HG02623 (cell line): Measurements from ENCODE around the gene SYCE1.
"Not testable (repeated sequence)": the region's sequence is repeated elsewhere in the genome, so short reads cannot be mapped to it uniquely, and the experiment has no call there.

Experiments
- ATAC-seq: cut with Tn5 transposase; IDR thresholded peaks from one replicate; pipeline ENCODE4 v1.9.1; 2021; ENCODE audit warnings: moderate library complexity; ENCODE audit not compliant: unreplicated experiment

The SYCE1 gene, protein sequence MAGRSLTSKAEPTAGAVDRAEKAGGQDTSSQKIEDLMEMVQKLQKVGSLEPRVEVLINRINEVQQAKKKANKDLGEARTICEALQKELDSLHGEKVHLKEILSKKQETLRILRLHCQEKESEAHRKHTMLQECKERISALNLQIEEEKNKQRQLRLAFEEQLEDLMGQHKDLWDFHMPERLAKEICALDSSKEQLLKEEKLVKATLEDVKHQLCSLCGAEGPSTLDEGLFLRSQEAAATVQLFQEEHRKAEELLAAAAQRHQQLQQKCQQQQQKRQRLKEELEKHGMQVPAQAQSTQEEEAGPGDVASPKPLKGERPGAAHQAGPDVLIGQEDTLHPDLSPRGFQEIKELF

DNA sequence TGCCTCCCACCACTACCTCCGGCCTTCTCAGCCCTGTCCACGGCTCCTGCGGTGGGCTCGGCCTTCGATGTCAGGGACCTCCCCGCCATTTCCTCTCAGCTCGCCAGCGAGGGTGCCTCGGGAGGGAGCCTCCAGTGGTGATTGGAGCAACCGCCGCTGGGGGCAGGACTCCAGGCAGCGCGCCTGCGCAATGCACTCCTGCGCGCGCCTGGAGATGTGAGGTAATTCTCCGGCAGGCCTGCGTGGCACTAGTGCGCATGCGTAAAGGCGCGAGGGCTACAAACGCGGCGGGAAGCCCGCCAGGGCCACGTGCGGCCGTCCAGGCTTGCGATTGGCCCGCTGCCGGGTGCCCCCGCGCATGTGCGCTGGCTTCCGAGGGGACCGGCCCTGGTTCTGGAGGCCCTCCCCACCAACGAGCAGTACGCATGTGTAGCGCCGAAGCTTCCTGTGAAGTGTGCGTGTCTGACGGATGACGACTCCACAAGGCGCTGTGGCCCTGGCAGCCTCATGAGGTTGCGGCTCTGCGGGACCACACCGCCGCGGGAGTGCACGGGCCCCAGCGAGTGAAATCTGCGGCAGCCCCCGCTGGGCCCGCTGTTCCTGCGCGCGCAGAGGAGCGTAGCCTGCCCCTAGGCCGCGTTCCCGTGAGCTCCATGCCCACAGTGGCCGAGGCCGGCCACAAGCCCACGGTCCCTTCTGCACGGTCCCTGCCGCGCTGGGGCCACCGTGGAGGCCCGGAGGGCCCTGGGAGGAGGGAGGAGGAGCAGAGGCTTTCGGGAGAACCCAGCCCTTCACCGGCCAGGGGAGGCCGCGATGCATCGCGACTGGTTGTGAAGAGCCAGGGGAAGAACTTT lies at the start of gene SYCE1:
SYCE1 (minus strand) TSS at position 143 of the 854 bp plus-strand sequence; CDS start at position 89, 54 bp downstream.
- ATAC-seq = no peak

GRCh38 chr10:133614830-133615580 lies 49.6 kb upstream of the SYCE1 start:
- ATAC-seq = no peak

DNA sequence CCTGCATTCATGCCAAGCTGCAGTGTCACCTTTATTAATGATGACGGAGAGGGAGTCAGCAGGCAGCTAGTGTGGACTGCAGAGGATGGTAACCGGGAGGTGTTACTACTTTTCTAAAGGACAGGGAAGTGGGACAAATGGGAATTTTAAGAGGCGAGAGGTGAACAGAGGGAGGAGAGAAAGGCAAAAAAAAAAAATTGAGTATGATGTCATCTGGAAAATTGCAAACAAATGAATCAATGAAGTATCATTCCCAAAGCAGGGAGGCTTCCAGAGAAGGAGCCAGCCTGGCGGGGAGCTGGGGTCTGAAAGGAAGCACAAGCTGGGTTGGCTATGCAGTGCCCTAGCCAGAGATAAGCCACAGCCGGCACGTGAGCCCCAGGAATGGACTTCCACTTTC lies 48.3 kb upstream of the SYCE1 start:
- no peak for ATAC-seq

DNA sequence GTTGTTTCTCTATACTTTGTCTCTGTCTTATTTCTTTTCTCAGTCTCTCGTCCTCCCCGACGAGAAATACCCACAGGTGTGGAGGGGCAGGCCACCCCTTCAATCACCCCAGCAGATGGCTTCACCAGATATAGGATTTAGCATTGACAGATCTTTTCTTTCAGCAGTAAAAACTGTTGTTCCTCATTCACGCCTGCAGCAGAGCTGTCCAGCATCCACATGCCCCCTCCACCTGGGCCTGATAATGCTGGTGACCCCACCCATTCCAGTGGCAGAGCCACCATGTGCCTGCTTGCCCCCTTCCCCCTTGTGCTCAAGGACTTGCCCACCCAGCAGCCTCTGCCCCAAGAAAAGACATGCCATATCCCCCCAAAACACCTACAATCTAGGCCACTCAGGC lies 45.7 kb upstream of the SYCE1 start:
- no peak for ATAC-seq

- ATAC-seq = no peak
Measured at GRCh38 chr10:133608855-133609254, 43.5 kb upstream of the SYCE1 start.

DNA sequence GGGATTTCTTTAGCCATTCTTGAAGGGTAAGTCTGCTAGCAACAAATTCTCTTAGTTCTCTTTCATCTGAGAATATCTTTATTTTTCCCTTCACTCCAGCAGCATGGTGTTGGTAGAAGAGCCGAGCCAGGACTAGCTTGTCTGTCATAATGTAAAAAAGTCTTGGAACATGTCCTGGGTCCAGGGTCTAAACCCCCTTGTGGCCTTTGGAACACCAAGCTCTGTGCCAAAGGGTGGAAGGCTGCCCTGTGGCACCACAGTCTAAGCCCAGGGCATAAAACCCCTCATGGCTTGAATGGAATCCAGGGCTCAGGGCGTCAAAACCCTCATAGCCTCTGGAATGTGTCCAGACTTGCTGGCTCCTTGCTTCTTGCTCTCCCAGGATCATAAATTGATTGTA lies 38.1 kb upstream of the SYCE1 start:
- ATAC-seq = not testable (repeated sequence)

- ATAC-seq = no peak
Measured at GRCh38 chr10:133600657-133601056, 35.3 kb upstream of the SYCE1 start.

DNA sequence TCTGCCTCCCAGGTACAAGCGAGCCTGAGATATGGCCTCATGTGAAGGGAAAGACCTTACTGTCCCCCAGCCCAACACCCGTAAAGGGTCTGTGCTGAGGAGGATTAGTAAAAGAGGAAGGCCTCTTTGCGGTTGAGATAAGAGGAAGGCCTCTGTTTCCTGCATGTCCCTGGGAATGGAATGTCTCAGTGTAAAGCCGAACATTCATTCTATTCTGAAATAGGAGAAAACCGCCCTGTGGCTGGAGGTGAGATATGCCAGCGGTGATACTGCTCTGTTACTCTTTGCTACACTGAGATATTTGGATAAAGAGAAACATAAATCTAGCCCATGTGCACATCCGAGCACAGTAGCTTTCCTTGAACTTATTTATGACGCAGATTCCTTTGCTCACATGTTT lies 34.5 kb upstream of the SYCE1 start:
- not testable (repeated sequence) for ATAC-seq

DNA sequence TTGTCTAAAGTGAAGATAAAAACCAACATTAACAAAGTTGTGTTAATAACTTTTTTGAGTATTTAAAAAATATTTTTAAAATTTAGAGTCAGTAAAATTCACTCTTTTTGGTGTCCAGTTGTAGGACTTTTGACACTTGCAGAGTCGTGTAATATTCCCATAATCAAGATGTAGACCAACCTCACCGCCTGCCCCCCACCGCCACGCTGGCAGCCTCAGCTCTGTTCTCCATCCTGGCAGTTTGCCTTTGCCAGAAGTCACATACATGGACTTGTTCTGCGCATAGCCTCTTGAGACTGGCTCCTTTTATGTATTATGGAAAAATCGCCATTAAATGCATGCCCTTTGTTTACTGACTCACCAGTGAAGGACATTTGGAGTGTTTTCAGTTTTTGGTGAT lies 27.3 kb upstream of the SYCE1 start:
- ATAC-seq = no peak

DNA sequence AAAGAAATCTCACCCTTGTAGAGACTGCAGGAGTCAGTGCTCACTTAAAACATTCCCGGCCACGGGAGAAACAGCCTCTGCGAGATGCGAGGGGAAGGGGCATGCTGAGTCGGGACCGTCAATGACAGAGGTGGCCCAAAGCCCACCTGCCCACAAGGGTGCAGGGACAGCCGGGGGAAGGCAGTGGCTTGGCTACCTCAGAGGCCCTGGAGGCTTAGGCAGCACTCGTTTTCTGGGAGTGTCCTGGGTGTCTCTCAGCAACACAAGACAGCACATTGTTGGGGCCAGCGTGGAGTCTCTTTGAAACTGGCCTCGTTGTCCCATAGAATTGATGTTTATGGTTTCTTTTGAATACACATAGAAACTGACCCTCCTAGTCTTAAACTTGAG lies 25.6 kb upstream of the SYCE1 start:
- ATAC-seq = no peak

DNA sequence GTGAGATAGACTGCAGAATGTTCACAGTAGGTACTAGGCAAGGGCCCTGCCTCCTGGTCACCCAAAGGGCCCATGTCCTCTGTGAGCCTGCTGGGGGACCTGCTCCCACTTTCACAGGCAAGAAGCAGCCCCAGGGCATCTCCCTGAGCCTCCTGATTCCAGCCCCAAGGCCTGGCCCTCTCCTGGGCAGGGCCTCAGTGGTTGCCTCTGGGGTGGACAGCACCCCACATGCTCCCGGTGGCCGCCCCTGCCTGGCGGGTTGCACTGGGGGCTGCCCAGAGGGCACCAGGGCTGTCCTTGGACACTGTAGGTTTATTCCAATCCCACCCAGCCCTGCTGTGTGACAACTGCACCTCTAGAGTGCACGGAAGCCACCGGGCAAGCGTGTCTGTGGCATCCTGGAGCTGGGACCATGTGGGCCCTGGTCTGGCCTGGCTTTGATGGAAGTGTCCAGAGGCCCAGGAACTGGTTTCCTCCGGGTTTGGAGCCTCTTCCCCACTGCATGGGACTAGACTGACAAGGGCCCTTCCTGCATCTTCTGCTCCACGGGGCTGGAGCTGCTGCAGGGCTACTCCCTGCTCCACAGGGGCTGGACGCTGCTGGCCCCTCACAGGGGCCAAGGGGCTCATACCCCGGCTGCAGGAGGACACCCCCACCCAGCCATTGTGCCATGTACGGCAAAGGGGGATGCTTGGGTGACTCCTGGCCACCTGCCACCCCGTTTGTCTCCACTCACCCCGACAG lies 25.0 kb upstream of the SYCE1 start:
- no peak for ATAC-seq

DNA sequence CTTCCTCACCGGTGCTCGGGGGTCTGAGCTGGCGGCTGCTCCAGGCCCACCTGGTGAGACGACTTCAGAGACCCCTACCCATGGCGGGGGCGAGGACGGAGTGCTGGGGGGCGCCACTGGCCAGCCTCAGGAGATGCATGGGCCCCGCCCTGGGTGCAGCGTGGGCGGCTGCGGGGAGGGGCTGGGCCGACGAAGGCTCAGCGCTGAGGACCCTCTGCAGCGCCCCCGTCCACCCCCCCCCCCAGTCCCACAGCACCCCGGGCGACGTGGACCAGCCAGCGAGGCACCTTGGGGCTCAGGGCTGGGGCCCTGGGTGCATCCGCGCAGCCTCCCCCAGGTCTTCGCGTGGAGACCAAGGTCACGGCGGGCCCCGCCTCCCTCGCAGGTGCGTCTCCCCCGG lies 11.7 kb upstream of the SYCE1 start:
- ATAC-seq = not testable (repeated sequence)

DNA sequence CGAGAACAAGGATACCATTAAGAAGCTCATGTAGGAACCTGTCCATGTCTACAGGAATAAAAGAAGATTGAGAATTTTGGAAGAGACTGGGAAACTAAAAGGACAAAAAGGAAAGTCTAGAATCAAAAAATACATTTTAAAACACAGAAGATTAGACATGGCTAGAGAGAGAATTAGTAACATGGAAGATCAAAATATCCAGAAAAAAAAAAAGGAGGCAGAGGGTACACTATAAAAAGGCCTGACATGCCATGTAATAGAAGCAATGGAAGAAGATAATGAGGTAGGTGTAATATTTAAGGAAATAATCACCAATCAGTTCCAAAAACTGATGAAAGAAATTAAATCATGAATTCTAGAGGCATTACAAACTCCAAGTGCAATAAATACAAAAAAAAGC lies 8.1 kb upstream of the SYCE1 start:
- not testable (repeated sequence) for ATAC-seq

- ATAC-seq = not testable (repeated sequence)
Measured at GRCh38 chr10:133572055-133572454, 6.7 kb upstream of the SYCE1 start.

GRCh38 chr10:133569801-133570200 lies 4.4 kb upstream of the SYCE1 start:
- ATAC-seq = not testable (repeated sequence)

GRCh38 chr10:133568831-133569527 lies 3.6 kb upstream of the SYCE1 start:
- ATAC-seq = not testable (repeated sequence)

- ATAC-seq = no peak
Measured at GRCh38 chr10:133568287-133568614, 2.9 kb upstream of the SYCE1 start.

DNA sequence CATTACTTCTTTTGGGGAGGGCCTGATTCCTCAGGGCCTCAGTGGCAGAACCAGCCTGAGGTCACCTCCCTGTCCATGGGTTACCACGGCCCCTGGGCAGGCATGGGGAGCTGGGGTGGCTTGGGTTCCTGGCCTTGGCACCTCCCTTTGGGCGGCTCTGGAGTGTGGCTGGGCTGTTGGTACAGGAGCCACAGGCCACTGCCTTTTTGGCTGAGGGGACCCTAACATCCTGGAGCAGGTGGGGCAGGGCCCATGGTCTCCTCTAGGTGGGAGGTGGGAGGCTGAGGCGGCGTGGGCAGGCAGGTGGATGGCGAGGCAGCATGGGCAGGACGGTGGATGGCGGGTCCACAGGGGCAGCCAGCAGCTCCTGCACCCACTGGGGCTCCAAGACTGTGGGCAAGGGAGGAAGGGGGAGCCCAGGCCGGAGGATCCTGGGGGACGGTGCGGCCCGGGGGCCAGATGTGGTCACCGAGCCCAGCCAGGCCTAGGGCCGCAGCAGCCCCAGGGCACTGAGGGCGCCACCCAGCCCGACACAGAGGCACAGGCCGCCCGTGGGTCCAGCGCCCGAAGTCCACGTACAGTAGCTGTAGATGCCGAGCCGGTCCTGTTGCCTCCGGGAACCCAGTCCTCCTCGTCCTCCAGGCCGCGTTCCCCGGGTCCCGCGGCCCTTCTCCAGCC lies 2.4 kb upstream of the SYCE1 start:
- ATAC-seq = no peak

DNA sequence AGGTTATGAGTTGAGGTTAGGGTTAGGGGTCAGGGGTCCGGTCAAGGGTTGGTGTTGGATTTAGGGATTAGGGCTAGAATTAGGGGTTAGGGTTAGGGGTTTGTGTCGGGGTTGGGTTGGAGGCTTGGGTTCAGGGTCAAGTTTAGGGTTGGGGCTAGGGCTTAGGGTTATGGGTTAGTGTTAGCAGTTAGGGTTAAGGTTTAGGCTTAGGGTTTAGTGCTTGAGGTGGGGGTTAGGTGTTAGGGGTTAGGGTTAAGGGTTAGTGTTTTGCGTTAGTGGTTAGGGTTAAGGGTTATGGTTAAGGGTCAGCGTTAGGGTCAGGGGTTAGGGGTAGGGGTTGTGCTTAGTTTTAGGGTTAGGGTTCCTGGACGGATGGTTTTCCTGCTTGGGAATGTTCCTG lies 1.7 kb upstream of the SYCE1 start:
- ATAC-seq = no peak

DNA sequence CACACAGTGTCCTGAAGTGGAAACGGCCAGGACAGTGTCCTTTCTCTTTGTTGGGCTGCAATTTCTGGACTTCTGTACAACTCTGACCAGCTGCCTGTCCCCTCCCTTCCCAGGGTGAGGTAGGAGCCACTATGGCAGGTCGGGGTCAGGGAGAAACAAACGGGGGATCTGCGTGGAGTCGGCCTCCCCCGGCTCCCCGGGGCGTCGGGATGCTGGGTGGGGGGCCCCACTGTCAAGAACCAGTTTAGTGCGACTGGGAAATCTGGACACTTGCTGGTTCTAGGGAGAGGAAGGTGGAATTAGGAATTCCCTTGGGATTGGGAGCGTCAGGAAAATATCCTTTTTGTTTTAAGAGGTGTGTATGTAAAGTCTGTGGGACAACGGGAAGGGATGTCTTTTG lies 567 bp downstream of the SYCE1 start:
- ATAC-seq = no peak
